Measurements from ENCODE around the gene HDAC4.

GRCh38 chr2:239341840-239342239, 59.0 kb downstream of the HDAC4 start:
- TF ChIP-seq CTCF (IDR thresholded peaks at IDR 0.05; ENCODE audit: insufficient read depth, low read depth, low read length) (no peak), EZH2 (IDR thresholded peaks at IDR 0.05; ENCODE audit: insufficient read depth, low read length) (no peak)
